ENCODE data around the gene RTN4RL1. TPM values are rescaled to one million over a fixed set of nuclear protein-coding genes. Genes with fewer than 3 reads are reported as not detected.

The RTN4RL1 gene
- total RNA-seq, 1 experiment from 2014 or later: not detected

- no peak for DNase-seq (ENCODE audit: low read depth)
Measured at GRCh38 chr17:1948517-1948825, 76.7 kb downstream of the RTN4RL1 start.

- no peak for DNase-seq (ENCODE audit: low read depth)
Measured at GRCh38 chr17:1947743-1948516, 77.2 kb downstream of the RTN4RL1 start.

- DNase-seq (ENCODE audit: low read depth): no peak
Measured at GRCh38 chr17:1947229-1947742, 77.8 kb downstream of the RTN4RL1 start.

GRCh38 chr17:1946021-1946932 lies 78.9 kb downstream of the RTN4RL1 start:
- DNase-seq (ENCODE audit: low read depth): no peak

- no peak for DNase-seq (ENCODE audit: low read depth)
Measured at GRCh38 chr17:1945621-1946020, 79.5 kb downstream of the RTN4RL1 start.

GRCh38 chr17:1943436-1943831 lies 81.7 kb downstream of the RTN4RL1 start:
- DNase-seq (ENCODE audit: low read depth): no peak

GRCh38 chr17:1942666-1943435 lies 82.3 kb downstream of the RTN4RL1 start:
- DNase-seq (ENCODE audit: low read depth): no peak

- DNase-seq (ENCODE audit: low read depth): no peak
Measured at GRCh38 chr17:1942066-1942365, 83.1 kb downstream of the RTN4RL1 start.

- DNase-seq (ENCODE audit: low read depth): no peak
Measured at GRCh38 chr17:1941272-1942065, 83.7 kb downstream of the RTN4RL1 start.

GRCh38 chr17:1940810-1941185 lies 84.3 kb downstream of the RTN4RL1 start:
- no peak for DNase-seq (ENCODE audit: low read depth)

- no peak for DNase-seq (ENCODE audit: low read depth)
Measured at GRCh38 chr17:1939981-1940809, 84.9 kb downstream of the RTN4RL1 start.

- DNase-seq (ENCODE audit: low read depth): no peak
Measured at GRCh38 chr17:1937461-1937860, 87.7 kb downstream of the RTN4RL1 start.

- no peak for DNase-seq (ENCODE audit: low read depth)
Measured at GRCh38 chr17:1936766-1937165, 88.4 kb downstream of the RTN4RL1 start.

- DNase-seq (ENCODE audit: low read depth): no peak
Measured at GRCh38 chr17:1934901-1935300, 90.2 kb downstream of the RTN4RL1 start.

GRCh38 chr17:1933875-1934715 lies 91.0 kb downstream of the RTN4RL1 start:
- no peak for DNase-seq (ENCODE audit: low read depth)

- DNase-seq (ENCODE audit: low read depth): peak; percentile 42
Measured at GRCh38 chr17:1931844-1932579, 93.1 kb downstream of the RTN4RL1 start.

GRCh38 chr17:1930337-1930645 lies 94.8 kb downstream of the RTN4RL1 start:
- DNase-seq (ENCODE audit: low read depth): no peak

GRCh38 chr17:1928976-1929375 lies 96.2 kb downstream of the RTN4RL1 start:
- DNase-seq (ENCODE audit: low read depth): no peak

- DNase-seq (ENCODE audit: low read depth): no peak
Measured at GRCh38 chr17:1920948-1921351, 104.2 kb downstream of the RTN4RL1 start.
